ENCODE measurements around the gene NEK5. TPM values are rescaled to one million over a fixed set of nuclear protein-coding genes. Genes with fewer than 3 reads are reported as not detected.

NEK5 gene
- total RNA-seq, 1 experiment from 2014 or later = 0.07 TPM

DNA sequence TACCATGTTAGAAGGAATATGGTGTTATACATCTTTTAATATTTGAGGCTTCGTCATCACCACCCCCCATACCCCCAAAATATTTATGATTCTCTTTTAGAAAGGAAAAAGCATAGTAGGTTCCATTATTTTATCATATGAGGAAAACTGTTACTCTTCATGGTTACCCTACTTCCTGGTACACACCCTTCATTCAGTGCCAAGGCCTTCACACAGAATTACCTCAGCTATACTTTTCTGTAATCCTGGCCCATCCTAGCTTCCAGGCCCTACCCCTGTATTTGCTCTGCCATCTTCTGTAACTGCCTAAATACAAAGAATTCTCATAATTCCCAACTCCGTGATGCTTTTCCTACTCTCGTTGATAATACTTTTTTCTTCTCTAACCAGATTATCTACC, 108.7 kb downstream of the NEK5 start:
- H2AFZ ChIP-seq (ENCODE audit: low read length) = no peak overlapping the region
- H3F3A ChIP-seq (ENCODE audit: low read length, unreplicated experiment) = no peaks in the 10 kb centered on the region
- ATAC-seq (no peak), DNase-seq (no peak)
- H4K20me1 ChIP-seq (ENCODE audit: low read length) = no peaks in the 10 kb centered on the region
- no peak overlapping the region for H3K4me2 ChIP-seq (ENCODE audit: low read length)
- H3K9me2 ChIP-seq (replicated peaks; ENCODE audit: low read length) = no peaks in the 10 kb centered on the region
- H3K79me2 ChIP-seq (ENCODE audit: low read length) = peaks cover 9% of the 10 kb centered on the region
- H3K9ac ChIP-seq (ENCODE audit: low read length) = no peak overlapping the region
- no TSS peak for BruUV-seq (replicated peaks)
- CTCF ChIA-PET = no interaction called here
- peaks cover 14% of the 10 kb centered on the region; the same call in 1 of the 2 replicates for H3K36me3 ChIP-seq (ENCODE audit: low read depth, low read length)
- no peaks in the 10 kb centered on the region for H3K4me1 ChIP-seq (ENCODE audit: insufficient read depth, low read length)
- intact Hi-C loops (cut with micrococcal nuclease) = no loop called here
- no peak overlapping the region for H3K4me3 ChIP-seq (ENCODE audit: low read length)
- H3K9me3 ChIP-seq (ENCODE audit: low read length) = no peaks in the 10 kb centered on the region
- TF ChIP-seq, protein P1, sequence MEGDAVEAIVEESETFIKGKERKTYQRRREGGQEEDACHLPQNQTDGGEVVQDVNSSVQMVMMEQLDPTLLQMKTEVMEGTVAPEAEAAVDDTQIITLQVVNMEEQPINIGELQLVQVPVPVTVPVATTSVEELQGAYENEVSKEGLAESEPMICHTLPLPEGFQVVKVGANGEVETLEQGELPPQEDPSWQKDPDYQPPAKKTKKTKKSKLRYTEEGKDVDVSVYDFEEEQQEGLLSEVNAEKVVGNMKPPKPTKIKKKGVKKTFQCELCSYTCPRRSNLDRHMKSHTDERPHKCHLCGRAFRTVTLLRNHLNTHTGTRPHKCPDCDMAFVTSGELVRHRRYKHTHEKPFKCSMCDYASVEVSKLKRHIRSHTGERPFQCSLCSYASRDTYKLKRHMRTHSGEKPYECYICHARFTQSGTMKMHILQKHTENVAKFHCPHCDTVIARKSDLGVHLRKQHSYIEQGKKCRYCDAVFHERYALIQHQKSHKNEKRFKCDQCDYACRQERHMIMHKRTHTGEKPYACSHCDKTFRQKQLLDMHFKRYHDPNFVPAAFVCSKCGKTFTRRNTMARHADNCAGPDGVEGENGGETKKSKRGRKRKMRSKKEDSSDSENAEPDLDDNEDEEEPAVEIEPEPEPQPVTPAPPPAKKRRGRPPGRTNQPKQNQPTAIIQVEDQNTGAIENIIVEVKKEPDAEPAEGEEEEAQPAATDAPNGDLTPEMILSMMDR (conservative IDR thresholded peaks at IDR 0.05; ENCODE audit: low read depth, low read length) = no peak
- no peak for TF ChIP-seq EZH2phosphoT487 (IDR thresholded peaks at IDR 0.05; ENCODE audit: borderline replicate concordance, low read length)
- no peak for TF ChIP-seq EZH2 (IDR thresholded peaks at IDR 0.05; ENCODE audit: low read length, unreplicated experiment)
- no peaks in the 10 kb centered on the region for H3K27me3 ChIP-seq (ENCODE audit: low read length)
- POLR2A ChIA-PET (ENCODE audit: unreplicated experiment) = no interaction called here
- H3K27ac ChIP-seq (ENCODE audit: low read length) = no peak overlapping the region

DNA sequence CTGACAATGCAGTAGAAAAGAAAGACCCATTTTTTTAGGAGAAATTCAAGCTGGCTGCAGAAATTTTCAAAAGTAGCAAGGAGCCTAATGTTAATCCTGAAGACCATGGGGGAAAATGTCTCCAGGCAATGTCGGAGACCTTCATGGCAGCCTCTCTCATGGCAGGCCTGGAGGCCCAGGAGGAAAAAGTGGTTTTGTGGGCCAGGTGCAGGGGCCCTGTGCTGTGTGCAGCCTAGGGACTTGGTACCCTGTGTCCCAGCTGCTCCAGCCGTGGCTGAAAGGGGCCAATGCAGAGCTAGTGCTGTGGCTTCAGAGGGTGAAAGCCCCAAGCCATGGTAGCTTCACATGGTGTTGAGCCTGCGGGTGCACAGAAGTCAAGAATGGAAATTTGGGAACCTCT, 112.6 kb downstream of the NEK5 start:
- Histone ChIP-seq H3K4me1 (ENCODE audit: insufficient read depth, low read length) (peaks cover 7% of the 10 kb centered on the region), H2AFZ (ENCODE audit: low read length) (no peak overlapping the region), H3K79me2 (ENCODE audit: low read length) (peaks cover 40% of the 10 kb centered on the region), H3K36me3 (ENCODE audit: low read depth, low read length) (peaks cover 6% of the 10 kb centered on the region; the same call in 1 of the 2 replicates), H3K9me2 (replicated peaks; ENCODE audit: low read length) (no peaks in the 10 kb centered on the region), H3F3A (ENCODE audit: low read length, unreplicated experiment) (no peaks in the 10 kb centered on the region), H4K20me1 (ENCODE audit: low read length) (no peaks in the 10 kb centered on the region), H3K27me3 (ENCODE audit: low read length) (no peaks in the 10 kb centered on the region), H3K9ac (ENCODE audit: low read length) (no peak overlapping the region), H3K4me3 (ENCODE audit: low read length) (no peak overlapping the region), H3K4me2 (ENCODE audit: low read length) (no peak overlapping the region), H3K9me3 (ENCODE audit: low read length) (no peaks in the 10 kb centered on the region), H3K27ac (ENCODE audit: low read length) (no peak overlapping the region)
- no TSS peak for BruUV-seq (replicated peaks)
- DNase-seq = no peak
- CTCF ChIA-PET = no interaction called here
- intact Hi-C loops (cut with micrococcal nuclease) = no loop called here
- POLR2A ChIA-PET (ENCODE audit: unreplicated experiment) = no interaction called here
- TF ChIP-seq EZH2phosphoT487 (IDR thresholded peaks at IDR 0.05; ENCODE audit: borderline replicate concordance, low read length) (no peak), EZH2 (IDR thresholded peaks at IDR 0.05; ENCODE audit: low read length, unreplicated experiment) (no peak)
- TF ChIP-seq, protein P1 (conservative IDR thresholded peaks at IDR 0.05; ENCODE audit: low read depth, low read length) = no peak
- no peak for ATAC-seq

DNA sequence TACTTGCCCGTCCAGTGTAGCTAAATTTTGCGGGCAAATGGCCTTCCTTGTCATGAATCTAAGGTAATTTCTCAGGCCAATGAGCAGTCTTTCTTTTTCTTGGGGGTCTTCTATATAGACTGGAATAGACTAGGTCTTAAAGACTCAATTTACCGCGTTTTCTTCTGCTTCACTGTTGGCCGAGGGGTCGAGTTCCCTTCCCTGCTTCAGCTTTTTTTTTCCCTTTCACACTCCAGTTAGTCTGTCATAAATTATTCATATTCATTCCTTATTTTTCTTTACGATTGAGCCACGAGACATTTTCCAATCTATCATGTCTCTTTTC, 116.4 kb downstream of the NEK5 start:
- intact Hi-C loops (cut with micrococcal nuclease) = loop anchor here (5.0 kb wide), 1 partner anchor 180 kb away; no protein-coding TSS in a partner anchor
- TSS peak; percentile 75 for BruUV-seq (replicated peaks)
- TF ChIP-seq EZH2phosphoT487 (IDR thresholded peaks at IDR 0.05; ENCODE audit: borderline replicate concordance, low read length) (no peak), EZH2 (IDR thresholded peaks at IDR 0.05; ENCODE audit: low read length, unreplicated experiment) (no peak)
- TF ChIP-seq, protein P1 (conservative IDR thresholded peaks at IDR 0.05; ENCODE audit: low read depth, low read length) = no peak

More for the DNA sequence above, 116.4 kb downstream of the NEK5 start:
- DNase-seq (no peak), ATAC-seq (no peak)
- Histone ChIP-seq H4K20me1 (ENCODE audit: low read length) (no peaks in the 10 kb centered on the region), H3K9ac (ENCODE audit: low read length) (peak overlapping the region; percentile 91), H3K27ac (ENCODE audit: low read length) (no peak overlapping the region), H3K9me3 (ENCODE audit: low read length) (no peaks in the 10 kb centered on the region), H3K36me3 (ENCODE audit: low read depth, low read length) (no peaks in the 10 kb centered on the region), H3K79me2 (ENCODE audit: low read length) (peaks cover 35% of the 10 kb centered on the region), H2AFZ (ENCODE audit: low read length) (peak overlapping the region; percentile 94), H3F3A (ENCODE audit: low read length, unreplicated experiment) (no peaks in the 10 kb centered on the region), H3K4me3 (ENCODE audit: low read length) (peak overlapping the region; percentile 90), H3K27me3 (ENCODE audit: low read length) (no peaks in the 10 kb centered on the region), H3K4me1 (ENCODE audit: insufficient read depth, low read length) (peaks cover 7% of the 10 kb centered on the region), H3K4me2 (ENCODE audit: low read length) (peak overlapping the region; percentile 92), H3K9me2 (replicated peaks; ENCODE audit: low read length) (no peaks in the 10 kb centered on the region)
- POLR2A ChIA-PET (ENCODE audit: unreplicated experiment) = interaction anchor here (0.6 to 0.7 kb wide), 2 partner anchors 38 to 109 kb away, joined by 3 read pairs; no protein-coding TSS in a partner anchor
- CTCF ChIA-PET = interaction anchor here (0.7 kb wide), 1 partner anchor 54 kb away, joined by 5 read pairs; no protein-coding TSS in a partner anchor
